H1 (cell line): ENCODE data around the gene ARHGAP27. TPM values are rescaled to one million over a fixed set of nuclear protein-coding genes. Genes with fewer than 3 reads are reported as not detected.

Source experiments
- CEBPB ChIP-seq: IDR thresholded peaks from 2 replicates; pipeline ENCODE4 v1.6.1; 2012; ENCODE audit warnings: low read depth, low read length
- EP300 ChIP-seq, 2 experiments: IDR thresholded peaks; 1 replicate in 1 of 2; 2 replicates in 1 of 2; pipeline ENCODE4 v1.6.1; 2011 to 2012; ENCODE audit warnings: low read depth in 2 of 2, low read length in 2 of 2, mild to moderate bottlenecking in 2 of 2, borderline replicate concordance in 1 of 2, inconsistent platforms in 1 of 2, moderate library complexity in 1 of 2
- EZH2 ChIP-seq: fragments of 200-600 bp; sonication (generic); IDR thresholded peaks from 2 replicates; pipeline ENCODE4 v1.7.1; 2012; ENCODE audit warnings: low read depth, mild to moderate bottlenecking, moderate library complexity, low read length, inconsistent platforms; ENCODE audit not compliant: severe bottlenecking
- HDAC2 ChIP-seq, 2 experiments: fragments of 300-600 bp in 1 of 2; sonication (generic) in 1 of 2; IDR thresholded peaks; 2 replicates each; pipeline ENCODE4 v1.6.1; 2011 to 2012; ENCODE audit warnings: low read depth in 2 of 2, low read length in 2 of 2, mild to moderate bottlenecking in 2 of 2, moderate library complexity in 2 of 2, borderline replicate concordance in 1 of 2, inconsistent platforms in 1 of 2
- polyA plus RNA-seq, 7 experiments: library from polyadenylated mRNA; depleted of rRNA in 3 of 7; stranded (reverse) in 5 of 7; unstranded in 2 of 7; fragments of >200 nt in 5 of 7; fragments of 200-250 nt in 2 of 7; gene quantifications; 1 replicate in 5 of 7; 2 replicates in 1 of 7; 4 replicates in 1 of 7; pipeline versions ENCODE4 v1.2.1 to v1.2.3, GENCODE V29; 2011 to 2013; ENCODE audit warnings: missing spikeins in 2 of 7, mixed read lengths in 2 of 7
- total RNA-seq: library from RNA; stranded (reverse); fragmentation: NEBNext Ultra II Directional; extraction: Animal tissue kit (Norgen Biotek cat#: 25700); gene quantifications from 2 replicates; pipeline ENCODE4 v1.2.1, GENCODE V29; 2021

Gene ARHGAP27
- total and polyA plus RNA-seq, 2 of the 8 experiments (the other 6 are each of a cell fraction or from before 2014, with no cell fraction given) = 11.6 to 13.1 TPM

DNA sequence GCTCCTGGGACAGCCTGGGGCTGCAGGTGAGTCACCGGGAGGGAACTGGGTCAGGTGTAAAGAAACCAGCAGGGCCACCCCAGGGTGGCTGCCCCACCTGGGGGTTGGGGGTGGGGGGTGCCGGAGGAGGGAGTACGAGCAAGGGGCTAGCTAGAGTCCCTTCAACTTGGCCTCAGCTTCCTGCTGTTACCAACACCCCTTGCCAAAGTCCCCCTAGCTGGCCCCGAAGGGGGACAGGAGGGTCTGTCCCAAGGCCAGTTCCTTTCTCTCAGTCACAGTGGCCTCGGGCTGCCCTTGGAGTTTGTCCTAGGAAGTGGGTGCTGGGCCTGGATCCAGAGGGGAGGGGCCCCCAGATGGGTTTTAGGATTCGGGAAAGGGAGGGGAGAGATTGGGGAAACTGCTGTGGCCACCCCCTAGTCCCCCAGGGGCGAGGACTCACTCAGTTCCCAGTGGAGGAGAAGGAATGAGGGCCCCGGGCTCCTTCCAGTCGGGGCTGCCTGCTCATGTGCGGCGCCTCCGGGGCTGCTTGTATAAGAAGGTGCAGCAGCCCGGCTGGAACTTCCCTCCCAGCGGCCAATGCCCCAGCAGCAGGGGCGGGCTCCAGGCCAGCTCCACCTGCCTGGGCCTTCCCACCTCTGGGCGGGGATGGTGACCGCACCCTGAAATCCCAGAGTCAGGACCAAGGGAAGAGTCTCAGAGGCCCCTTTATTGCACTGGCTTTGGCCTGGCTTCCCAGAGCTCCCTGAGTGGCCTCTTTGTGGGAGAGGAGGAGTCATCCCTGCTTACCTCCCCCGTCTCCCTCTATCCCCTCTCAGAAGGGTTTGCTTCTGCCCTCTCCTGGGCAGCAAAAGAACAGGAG lies 7.3 kb downstream of the ARHGAP27 start (continued):
- no peak; a peak in 1 of 3 replicates for TF ChIP-seq EP300 (IDR thresholded peaks at IDR 0.05; ENCODE audit: borderline replicate concordance in 1 of 2, low read depth in 2 of 2, low read length in 2 of 2)
- TF ChIP-seq EZH2 = no peak
- no peak for TF ChIP-seq CEBPB
- TF ChIP-seq HDAC2 (IDR thresholded peaks at IDR 0.05; ENCODE audit: borderline replicate concordance in 1 of 2, low read depth in 2 of 2, low read length in 2 of 2) = 0 out of 4 replicates have a peak, but pooled peaks of 1 of the 2 experiments have one; percentile 22
